PFSK-1 (cell line): ENCODE results near the gene ZNF383. TPM values are rescaled to one million over a fixed set of nuclear protein-coding genes. Genes with fewer than 3 reads are reported as not detected.

Experiments used
- FOXP2 ChIP-seq: optimal IDR thresholded peaks from 2 replicates; pipeline ENCODE3; 2011; ENCODE audit warnings: borderline replicate concordance, control low read depth, inconsistent platforms; ENCODE audit not compliant: insufficient read depth; ENCODE audit errors: extremely low read length, extremely low read depth
- POLR2AphosphoS5 ChIP-seq: IDR thresholded peaks from 2 replicates; pipeline ENCODE4 v1.6.1; 2012; ENCODE audit warnings: low read depth, mild to moderate bottlenecking, control low read depth, low read length, moderate library complexity
- REST ChIP-seq, 2 experiments: IDR thresholded peaks; 2 replicates each; pipeline versions ENCODE4 v1.6.1 to v1.8.0; 2011 to 2012; ENCODE audit warnings: low read depth in 2 of 2, low read length in 2 of 2, control low read depth in 1 of 2, inconsistent platforms in 1 of 2, mild to moderate bottlenecking in 1 of 2, moderate library complexity in 1 of 2; ENCODE audit not compliant: insufficient read depth in 1 of 2
- SIN3A ChIP-seq: IDR thresholded peaks from 2 replicates; pipeline ENCODE4 v1.6.1; 2012; ENCODE audit warnings: mild to moderate bottlenecking, low read length, moderate library complexity, borderline replicate concordance; ENCODE audit not compliant: insufficient read depth
- TAF1 ChIP-seq: IDR thresholded peaks from 2 replicates; pipeline ENCODE4 v1.6.1; 2012; ENCODE audit warnings: low read length, control low read depth, borderline replicate concordance; ENCODE audit not compliant: insufficient read depth
- polyA plus RNA-seq: library from polyadenylated mRNA; unstranded; fragments of >200 nt; gene quantifications from one replicate; pipeline ENCODE4 v1.2.1, GENCODE V29; 2012; ENCODE audit warnings: low read depth, missing spikeins; ENCODE audit not compliant: insufficient read length

The ZNF383 gene
- polyA plus RNA-seq = 2.7 TPM

DNA sequence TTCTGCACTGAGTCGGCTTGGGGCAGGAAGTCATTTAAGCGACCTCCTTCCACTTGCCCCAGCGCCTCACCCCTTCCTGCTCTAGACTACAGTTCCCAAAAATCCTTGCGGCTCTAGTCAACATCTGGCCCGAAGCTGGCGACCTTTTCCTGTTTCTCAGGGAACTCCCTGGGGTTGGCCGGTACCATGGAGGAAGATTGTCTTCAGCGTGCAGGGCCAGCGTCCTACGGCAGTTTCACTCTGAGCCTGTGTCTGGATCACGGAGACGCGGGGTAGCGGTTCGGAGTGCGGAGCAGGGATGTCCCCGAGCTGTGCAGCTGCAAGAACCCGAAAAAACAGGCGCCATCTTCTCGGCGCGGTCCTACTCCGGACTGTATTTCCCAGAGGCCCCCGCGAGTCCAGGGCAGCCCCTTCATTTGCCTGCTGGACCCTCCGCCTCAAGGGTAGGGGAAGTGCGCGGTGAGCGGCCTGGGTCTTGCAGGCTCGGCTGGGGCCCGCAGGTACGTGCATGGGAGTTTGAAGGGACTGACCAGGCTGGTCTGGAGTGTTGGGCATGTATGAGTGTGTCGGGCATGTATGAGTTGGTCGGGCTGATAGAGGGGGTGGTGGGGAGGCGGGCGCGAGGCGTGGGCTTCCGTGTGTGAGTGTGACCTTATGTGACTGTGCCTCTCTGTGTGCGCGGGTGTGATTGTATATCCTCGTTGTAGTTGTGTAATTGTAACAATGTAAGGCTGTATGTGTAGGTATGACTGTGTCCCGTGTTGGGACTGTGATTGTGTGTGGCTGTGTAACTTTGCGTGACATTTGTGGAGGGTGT lies at the start of gene ZNF383:
TSS of gene ZNF383 (plus strand) at position 440 of the 817 bp plus-strand sequence. CDS start 12,240 bp downstream, outside the sequence.
- no peak for TF ChIP-seq REST (IDR thresholded peaks at IDR 0.05; ENCODE audit: insufficient read depth in 1 of 2, low read depth in 2 of 2, low read length in 2 of 2)
- TF ChIP-seq SIN3A = 0 out of 2 replicates have a peak, but pooled peaks have one; percentile 19
- TF ChIP-seq POLR2AphosphoS5 = peak; percentile 59; the same call in 1 of the 2 replicates
- no peak for TF ChIP-seq FOXP2
- peak; percentile 66; the same call in 1 of the 2 replicates for TF ChIP-seq TAF1

- TF ChIP-seq FOXP2 = peak; percentile 73
- TF ChIP-seq SIN3A = no peak
- TF ChIP-seq REST (IDR thresholded peaks at IDR 0.05; ENCODE audit: insufficient read depth in 1 of 2, low read depth in 2 of 2, low read length in 2 of 2) = 0 out of 4 replicates have a peak, but pooled peaks of 1 of the 2 experiments have one; percentile 10
- peak; percentile 71; the same call in 1 of the 2 replicates for TF ChIP-seq POLR2AphosphoS5
- no peak for TF ChIP-seq TAF1
These were observed 45.3 kb upstream of the ZNF383 start, which contains the start of gene ZNF585A for GRCh38 chr19:37172368-37173366. TSS of gene ZNF585A (minus strand) at chr19:37172695. CDS start at chr19:37169910, 2,785 bp downstream.

DNA sequence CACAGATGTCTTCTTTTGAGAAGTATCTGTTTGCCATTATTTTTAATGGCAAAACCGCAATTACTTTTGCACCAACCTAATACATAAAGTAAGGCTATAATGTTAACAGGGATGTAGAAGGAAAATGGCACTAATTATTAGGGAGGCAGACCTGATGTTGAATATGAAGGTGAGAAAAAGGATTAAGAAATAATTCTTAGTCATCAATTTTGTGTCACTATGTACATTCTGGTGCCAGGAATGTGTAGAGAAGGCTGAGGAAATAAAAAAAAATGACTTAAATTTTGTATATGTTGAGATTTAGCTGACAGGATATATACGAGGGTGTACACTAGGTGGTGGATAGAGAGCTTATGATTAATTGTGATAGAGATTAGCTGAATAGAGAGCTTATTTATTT lies 20.2 kb upstream of the ZNF383 start:
- TF ChIP-seq FOXP2 (no peak), SIN3A (no peak), REST (IDR thresholded peaks at IDR 0.05; ENCODE audit: insufficient read depth in 1 of 2, low read depth in 2 of 2, low read length in 2 of 2) (no peak), POLR2AphosphoS5 (no peak), TAF1 (no peak)

DNA sequence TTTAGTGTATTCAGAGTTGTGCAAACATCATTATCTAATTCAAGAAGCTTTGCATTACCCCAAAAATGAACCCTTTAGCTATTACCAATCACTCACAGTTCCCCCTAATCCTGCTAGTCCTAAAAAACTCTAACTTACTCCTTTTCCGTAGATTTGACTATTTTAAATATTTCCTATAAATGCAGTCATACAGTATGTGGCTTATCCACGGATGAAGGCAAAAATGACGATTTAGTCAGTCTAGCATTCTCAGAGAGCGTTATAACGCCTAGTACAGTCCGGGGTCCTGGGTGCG lies 587 bp upstream of the ZNF383 start:
- TF ChIP-seq REST (IDR thresholded peaks at IDR 0.05; ENCODE audit: insufficient read depth in 1 of 2, low read depth in 2 of 2, low read length in 2 of 2) = no peak
- TF ChIP-seq POLR2AphosphoS5 = no peak
- no peak for TF ChIP-seq SIN3A
- no peak for TF ChIP-seq FOXP2
- TF ChIP-seq TAF1 = no peak
